ENCODE measurements around the gene HIPK1. TPM values are rescaled to one million over a fixed set of nuclear protein-coding genes. Genes with fewer than 3 reads are reported as not detected.
A peak's percentile ranks its signal among the peaks of the same experiment; 100 is the strongest.

The HIPK1 gene
- total RNA-seq, 1 donor from 2014 or later, result 41.3 TPM

DNA sequence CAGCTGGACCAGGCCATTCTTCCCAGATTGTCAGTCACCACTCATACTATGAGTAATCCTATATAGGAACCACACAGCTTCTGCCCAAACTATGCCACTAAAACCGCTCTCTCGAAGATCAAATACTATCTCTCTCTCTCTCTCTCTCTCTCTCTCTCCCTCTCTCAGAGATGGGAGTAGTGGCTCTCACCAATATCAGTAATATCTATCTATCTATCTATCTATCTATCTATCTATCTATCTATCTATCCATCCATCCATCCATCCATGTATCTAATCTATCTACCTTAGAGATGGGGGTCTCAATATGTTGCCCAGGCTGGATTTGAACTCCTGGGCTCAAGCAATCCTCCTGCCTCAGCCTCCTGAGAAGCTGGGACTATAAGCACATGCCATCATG, 4.7 kb upstream of the HIPK1 start:
- Mint-ChIP-seq H3K27ac (no peak overlapping the region), H3K27me3 (ENCODE audit: insufficient read depth, low read depth) (no peaks in the 10 kb centered on the region), H3K4me3 (no peak overlapping the region), H3K4me1 (peaks cover 8% of the 10 kb centered on the region), H3K36me3 (no peaks in the 10 kb centered on the region), H3K9me3 (no peaks in the 10 kb centered on the region)
- Histone ChIP-seq H3K4me2 (no peak overlapping the region), H2AFZ (replicated peaks) (no peak overlapping the region), H3F3A (ENCODE audit: low read depth) (no peaks in the 10 kb centered on the region), H4K20me1 (ENCODE audit: low read depth) (no peaks in the 10 kb centered on the region), H3K27ac (no peak overlapping the region), H3K36me3 (no peaks in the 10 kb centered on the region), H3K9me3 (ENCODE audit: low read depth) (no peaks in the 10 kb centered on the region), H3K4me3 (no peak overlapping the region), H3K9ac (no peak overlapping the region), H3K27me3 (peaks cover 28% of the 10 kb centered on the region), H3K79me2 (ENCODE audit: low read depth) (no peaks in the 10 kb centered on the region), H3K4me1 (no peaks in the 10 kb centered on the region)
- DNase-seq (ENCODE audit: low spot score), result no peak
- TF ChIP-seq, protein P1, sequence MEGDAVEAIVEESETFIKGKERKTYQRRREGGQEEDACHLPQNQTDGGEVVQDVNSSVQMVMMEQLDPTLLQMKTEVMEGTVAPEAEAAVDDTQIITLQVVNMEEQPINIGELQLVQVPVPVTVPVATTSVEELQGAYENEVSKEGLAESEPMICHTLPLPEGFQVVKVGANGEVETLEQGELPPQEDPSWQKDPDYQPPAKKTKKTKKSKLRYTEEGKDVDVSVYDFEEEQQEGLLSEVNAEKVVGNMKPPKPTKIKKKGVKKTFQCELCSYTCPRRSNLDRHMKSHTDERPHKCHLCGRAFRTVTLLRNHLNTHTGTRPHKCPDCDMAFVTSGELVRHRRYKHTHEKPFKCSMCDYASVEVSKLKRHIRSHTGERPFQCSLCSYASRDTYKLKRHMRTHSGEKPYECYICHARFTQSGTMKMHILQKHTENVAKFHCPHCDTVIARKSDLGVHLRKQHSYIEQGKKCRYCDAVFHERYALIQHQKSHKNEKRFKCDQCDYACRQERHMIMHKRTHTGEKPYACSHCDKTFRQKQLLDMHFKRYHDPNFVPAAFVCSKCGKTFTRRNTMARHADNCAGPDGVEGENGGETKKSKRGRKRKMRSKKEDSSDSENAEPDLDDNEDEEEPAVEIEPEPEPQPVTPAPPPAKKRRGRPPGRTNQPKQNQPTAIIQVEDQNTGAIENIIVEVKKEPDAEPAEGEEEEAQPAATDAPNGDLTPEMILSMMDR (IDR thresholded peaks at IDR 0.05), result no peak

DNA sequence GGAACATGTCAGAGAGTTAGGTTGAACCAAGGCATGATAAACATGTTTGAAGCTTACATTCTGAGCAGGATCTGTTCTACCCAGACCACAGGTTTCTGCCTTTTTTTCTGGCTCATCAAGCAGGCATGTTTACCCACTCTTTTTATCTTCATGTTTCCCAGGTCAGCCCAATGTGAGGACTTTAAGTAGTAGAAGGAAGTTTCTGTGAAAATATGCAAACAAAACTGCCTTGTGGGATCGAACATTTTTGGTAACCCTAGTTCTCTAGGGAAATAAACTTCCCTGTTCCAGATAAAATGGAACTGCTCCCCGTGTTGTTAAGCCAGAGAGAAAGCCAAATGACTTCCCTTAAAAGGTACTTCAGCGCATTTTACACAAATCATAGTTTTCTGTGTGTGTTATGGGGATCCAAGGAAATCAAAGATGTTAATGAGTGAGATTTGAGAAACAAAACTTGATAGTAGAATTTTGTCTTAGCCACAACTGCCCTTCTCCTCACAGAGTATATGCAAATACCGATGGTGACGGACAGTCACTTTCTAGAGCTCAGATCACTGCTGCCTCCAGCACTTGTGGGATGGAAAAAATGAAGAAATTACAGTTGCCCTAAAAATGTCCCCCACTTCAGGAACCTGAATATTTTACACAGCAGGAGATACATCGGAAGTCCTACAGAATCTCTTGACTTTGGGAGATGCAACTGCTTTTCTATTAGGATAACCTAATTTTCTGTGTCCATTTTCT, 765 bp upstream of the HIPK1 start:
- no peak overlapping the region for H3K27ac Mint-ChIP-seq

DNA sequence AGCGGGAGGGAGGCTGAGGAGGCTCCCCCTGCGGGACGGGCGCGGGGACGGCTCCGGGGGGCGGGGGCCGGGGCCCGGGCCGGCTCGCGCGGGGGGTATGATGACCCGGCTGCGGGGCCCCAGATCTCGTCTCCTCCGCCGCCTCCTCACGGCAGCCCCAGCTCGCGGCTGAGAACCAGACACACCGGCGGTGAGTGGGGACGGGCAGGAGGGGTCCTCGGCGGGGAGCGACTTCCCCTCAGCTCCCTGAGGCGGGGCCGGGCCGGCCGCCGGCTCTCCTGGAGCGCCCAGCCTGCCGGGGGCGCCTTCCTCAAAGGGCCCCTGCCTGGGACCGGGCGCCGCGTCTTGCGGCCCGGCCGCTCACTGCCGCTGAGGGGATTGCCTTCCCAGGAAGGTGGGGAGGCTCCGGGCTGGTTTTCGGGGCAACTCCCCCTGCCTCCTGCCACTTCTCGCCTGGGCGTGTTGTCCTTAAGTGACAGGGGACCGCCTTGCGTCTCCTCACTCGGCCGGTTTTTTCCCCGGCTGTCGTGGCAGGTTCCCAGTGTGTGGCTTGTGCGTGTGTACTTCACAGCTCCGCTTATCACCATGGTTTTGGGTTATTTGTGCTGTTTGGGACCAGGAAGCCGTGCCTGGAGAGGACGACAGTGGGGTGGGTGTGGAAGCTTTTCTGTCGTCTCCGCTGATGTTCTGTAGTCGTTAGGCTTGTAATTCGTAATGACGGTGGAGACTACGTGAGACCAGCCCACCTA, 800 bp downstream of the HIPK1 start:
- Histone ChIP-seq H3K4me3 (peak overlapping the region; percentile 94), H3K36me3 (no peaks in the 10 kb centered on the region), H3K27me3 (peaks cover 5% of the 10 kb centered on the region), H3K4me1 (peaks cover 21% of the 10 kb centered on the region), H4K20me1 (ENCODE audit: low read depth) (peaks cover 49% of the 10 kb centered on the region), H3K4me2 (peak overlapping the region; percentile 84), H3K9ac (peak overlapping the region; percentile 70), H3F3A (ENCODE audit: low read depth) (peaks cover 13% of the 10 kb centered on the region), H3K9me3 (ENCODE audit: low read depth) (no peaks in the 10 kb centered on the region), H3K79me2 (ENCODE audit: low read depth) (peaks cover 53% of the 10 kb centered on the region), H3K27ac (peak overlapping the region; percentile 81), H2AFZ (replicated peaks) (peak overlapping the region; percentile 87)
- peaks cover 33% of the 10 kb centered on the region for H3K4me1 Mint-ChIP-seq
- DNase-seq (ENCODE audit: low spot score), result peak; percentile 73
- peak overlapping the region; percentile 99 for H3K4me3 Mint-ChIP-seq
- no peaks in the 10 kb centered on the region for H3K9me3 Mint-ChIP-seq
- no peaks in the 10 kb centered on the region for H3K36me3 Mint-ChIP-seq
- H3K27ac Mint-ChIP-seq, result peak overlapping the region; percentile 96
- H3K27me3 Mint-ChIP-seq (ENCODE audit: insufficient read depth, low read depth), result peaks cover 3% of the 10 kb centered on the region
- TF ChIP-seq, protein P1 (IDR thresholded peaks at IDR 0.05), result peak; percentile 29
- TF ChIP-seq EZH2 (IDR thresholded peaks at IDR 0.05) (no peak), EZH2phosphoT487 (IDR thresholded peaks at IDR 0.05) (no peak)

More for the DNA sequence above, 765 bp upstream of the HIPK1 start:
- peaks cover 35% of the 10 kb centered on the region for H4K20me1 ChIP-seq (ENCODE audit: low read depth)
- peak overlapping the region; percentile 94 for H3K4me3 ChIP-seq
- H3K4me1 ChIP-seq, result peaks cover 21% of the 10 kb centered on the region
- no peak overlapping the region for H3K27ac ChIP-seq
- no peak for DNase-seq (ENCODE audit: low spot score)
- TF ChIP-seq, protein P1 (IDR thresholded peaks at IDR 0.05), result no peak
- Mint-ChIP-seq H3K27me3 (ENCODE audit: insufficient read depth, low read depth) (peaks cover 3% of the 10 kb centered on the region), H3K9me3 (no peaks in the 10 kb centered on the region), H3K4me1 (peaks cover 33% of the 10 kb centered on the region), H3K36me3 (no peaks in the 10 kb centered on the region), H3K4me3 (peak overlapping the region; percentile 95)
- peak overlapping the region; percentile 29 for H3K9ac ChIP-seq
- H3F3A ChIP-seq (ENCODE audit: low read depth), result peaks cover 13% of the 10 kb centered on the region
- H2AFZ ChIP-seq (replicated peaks), result peak overlapping the region; percentile 87
- peak overlapping the region; percentile 84 for H3K4me2 ChIP-seq
- H3K36me3 ChIP-seq, result no peaks in the 10 kb centered on the region
- peaks cover 37% of the 10 kb centered on the region for H3K79me2 ChIP-seq (ENCODE audit: low read depth)
- H3K27me3 ChIP-seq, result peaks cover 17% of the 10 kb centered on the region
- no peaks in the 10 kb centered on the region for H3K9me3 ChIP-seq (ENCODE audit: low read depth)
